Measurements from ENCODE around the gene PRR33.

The PRR33 gene

DNA sequence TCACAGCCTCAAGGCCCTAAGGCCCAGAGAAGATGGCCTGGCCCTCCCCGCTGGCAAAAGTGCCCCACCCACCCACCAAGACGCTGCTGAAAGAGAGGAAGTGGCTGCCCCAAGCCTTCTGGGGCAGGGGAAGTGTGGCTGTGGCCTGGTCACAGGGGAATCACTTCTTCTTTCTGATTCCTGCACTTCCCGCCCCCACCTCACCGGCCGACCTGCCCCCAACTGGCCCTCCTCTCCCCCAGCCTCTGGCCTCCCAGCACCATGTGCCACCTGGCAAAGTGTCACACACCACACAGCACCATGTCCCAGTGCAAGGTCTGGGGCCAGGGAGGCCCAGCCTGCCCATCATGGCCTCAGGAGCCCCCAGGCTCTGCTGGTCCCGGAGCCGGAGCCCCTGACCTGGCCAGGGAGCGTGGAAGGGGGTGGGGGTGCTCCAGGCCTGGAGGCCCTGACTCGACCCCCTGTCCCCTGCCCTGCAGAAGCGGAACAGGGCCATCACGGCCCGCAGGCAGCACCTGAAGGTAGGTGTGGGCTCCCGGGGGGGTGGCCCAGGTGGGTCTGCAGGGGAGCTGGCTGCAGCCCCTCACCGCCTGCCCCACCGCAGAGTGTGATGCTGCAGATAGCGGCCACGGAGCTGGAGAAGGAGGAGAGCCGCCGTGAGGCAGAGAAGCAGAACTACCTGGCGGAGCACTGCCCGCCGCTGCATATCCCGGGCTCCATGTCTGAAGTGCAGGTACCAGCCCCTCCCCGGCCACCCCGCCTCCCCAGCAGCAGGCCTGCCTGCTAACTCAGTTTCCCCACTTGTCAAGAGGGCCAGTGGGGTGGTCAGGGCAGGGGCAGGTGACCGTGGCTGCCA lies 51.5 kb downstream of the PRR33 start:
- peak; percentile 94 for DNase-seq (ENCODE audit: insufficient read length, low spot score)
- peak; percentile 84 for FAIRE-seq

DNA sequence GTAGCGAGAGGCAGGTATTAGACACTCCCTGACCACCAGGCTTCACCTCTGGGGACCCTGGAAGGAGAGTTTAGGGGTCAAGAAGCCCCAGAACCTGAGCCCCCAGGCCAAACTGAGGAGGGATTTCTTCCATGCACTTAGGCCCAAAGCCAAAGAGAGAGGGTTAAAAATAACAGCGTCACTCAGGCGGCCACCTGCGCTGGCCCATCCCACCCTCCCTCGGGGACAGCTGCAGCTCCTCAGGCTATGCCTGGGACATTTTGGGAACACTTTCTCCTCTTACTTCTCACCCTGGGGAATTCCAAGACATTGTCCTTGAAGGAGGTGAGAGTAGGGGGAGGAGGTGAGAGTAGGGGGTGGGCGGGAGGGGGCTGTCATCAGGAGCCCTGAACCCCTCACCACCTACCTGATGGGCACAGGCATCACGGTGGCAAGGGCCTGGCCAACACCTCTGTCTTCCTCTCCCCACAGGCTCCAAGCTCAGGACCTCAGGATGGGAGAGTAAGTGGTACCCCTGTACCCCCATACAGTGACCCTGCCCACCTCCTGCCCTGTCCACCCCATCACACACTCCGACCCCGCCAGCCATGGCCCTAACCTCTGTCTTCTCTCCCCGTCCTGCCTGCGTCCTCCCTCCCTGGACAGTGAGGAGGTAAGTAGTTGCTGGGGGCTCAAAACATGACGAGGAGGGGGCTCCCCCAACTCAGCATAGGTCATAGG lies 52.3 kb downstream of the PRR33 start:
- no peak for DNase-seq (ENCODE audit: insufficient read length, low spot score)
- FAIRE-seq, result no peak

DNA sequence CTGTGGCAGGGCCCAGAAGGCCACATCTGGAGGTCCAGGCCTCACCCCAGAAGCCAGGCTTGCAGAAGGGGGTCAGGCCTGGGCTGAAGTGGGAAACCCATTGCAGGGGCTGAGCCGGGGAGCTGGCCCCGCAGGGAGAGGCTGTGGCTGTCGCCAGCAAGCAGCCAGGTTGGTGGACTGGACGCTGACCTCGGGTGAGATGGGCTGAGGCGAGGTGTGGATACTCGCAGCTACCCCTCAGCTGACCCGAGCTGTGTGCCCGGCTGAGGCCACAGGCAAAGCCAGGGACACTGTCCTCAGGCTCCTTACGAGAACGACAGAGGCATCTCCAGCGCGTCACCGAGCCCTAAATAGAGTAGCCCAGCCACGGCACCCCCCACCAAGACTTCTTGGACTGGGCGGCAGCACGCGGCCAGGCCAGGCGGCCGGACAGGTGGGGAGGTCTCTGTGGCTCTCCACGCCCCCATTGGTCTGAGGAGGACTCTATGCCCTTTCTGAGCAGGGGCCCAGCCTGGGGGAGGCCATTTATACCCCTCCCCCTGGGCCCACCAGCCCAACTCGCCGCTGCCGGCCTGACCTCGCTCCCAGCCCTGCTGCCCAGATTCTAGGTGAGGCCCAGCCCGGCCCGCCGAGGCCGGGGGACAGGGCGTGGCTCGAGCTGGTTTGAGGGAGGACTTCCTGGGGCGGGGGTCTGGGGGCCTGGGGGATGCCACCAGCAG lies 53.1 kb downstream of the PRR33 start, which contains the start of gene TNNI2:
TNNI2 (plus strand) TSS at position 556 of the 719 bp plus-strand sequence. CDS start 716 bp downstream, outside the sequence.
- FAIRE-seq, result no peak

More for the DNA sequence above, 53.1 kb downstream of the PRR33 start, which contains the start of gene TNNI2:
- no peak for DNase-seq (ENCODE audit: insufficient read length, low spot score)
